ENCODE results near the gene FAM149A. TPM values are rescaled to one million over a fixed set of nuclear protein-coding genes. Genes with fewer than 3 reads are reported as not detected.

Gene FAM149A
- total RNA-seq, 1 experiment from 2014 or later = 14.6 TPM

DNA sequence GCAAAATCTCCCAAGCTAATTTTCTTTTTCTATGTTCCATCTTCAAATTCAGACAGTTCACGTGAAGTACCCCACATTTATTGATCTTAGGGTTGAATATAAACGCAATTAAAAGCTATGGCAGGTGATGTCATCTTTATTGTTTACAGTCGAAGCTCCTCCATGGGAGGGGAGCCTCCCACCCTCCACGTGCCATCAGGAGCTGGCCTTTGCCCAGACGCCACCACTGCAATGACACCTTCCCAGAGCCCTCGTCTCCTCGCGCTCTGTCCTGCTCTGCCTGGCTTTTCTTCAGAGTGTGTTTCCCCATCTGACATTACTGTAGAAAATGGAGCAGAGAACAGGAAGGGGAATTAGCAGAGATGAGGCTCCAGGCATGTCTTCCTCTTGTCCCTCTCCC is 68.0 kb downstream of the FAM149A start (continued):
- TF ChIP-seq USF1 (CRISPR knock-in tag; IDR thresholded peaks at IDR 0.05) (no peak), CREB1 (CRISPR knock-in tag; IDR thresholded peaks at IDR 0.05) (no peak), GRHL2 (CRISPR knock-in tag; IDR thresholded peaks at IDR 0.05; ENCODE audit: insufficient replicate concordance, severe bottlenecking) (no peak)
- TF ChIP-seq, protein P1, sequence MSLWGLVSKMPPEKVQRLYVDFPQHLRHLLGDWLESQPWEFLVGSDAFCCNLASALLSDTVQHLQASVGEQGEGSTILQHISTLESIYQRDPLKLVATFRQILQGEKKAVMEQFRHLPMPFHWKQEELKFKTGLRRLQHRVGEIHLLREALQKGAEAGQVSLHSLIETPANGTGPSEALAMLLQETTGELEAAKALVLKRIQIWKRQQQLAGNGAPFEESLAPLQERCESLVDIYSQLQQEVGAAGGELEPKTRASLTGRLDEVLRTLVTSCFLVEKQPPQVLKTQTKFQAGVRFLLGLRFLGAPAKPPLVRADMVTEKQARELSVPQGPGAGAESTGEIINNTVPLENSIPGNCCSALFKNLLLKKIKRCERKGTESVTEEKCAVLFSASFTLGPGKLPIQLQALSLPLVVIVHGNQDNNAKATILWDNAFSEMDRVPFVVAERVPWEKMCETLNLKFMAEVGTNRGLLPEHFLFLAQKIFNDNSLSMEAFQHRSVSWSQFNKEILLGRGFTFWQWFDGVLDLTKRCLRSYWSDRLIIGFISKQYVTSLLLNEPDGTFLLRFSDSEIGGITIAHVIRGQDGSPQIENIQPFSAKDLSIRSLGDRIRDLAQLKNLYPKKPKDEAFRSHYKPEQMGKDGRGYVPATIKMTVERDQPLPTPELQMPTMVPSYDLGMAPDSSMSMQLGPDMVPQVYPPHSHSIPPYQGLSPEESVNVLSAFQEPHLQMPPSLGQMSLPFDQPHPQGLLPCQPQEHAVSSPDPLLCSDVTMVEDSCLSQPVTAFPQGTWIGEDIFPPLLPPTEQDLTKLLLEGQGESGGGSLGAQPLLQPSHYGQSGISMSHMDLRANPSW (CRISPR knock-in tag; conservative IDR thresholded peaks at IDR 0.05; ENCODE audit: low read depth) = no peak

- DNase-seq (ENCODE audit: low spot score) (no peak), ATAC-seq (no peak)
- POLR2A ChIA-PET = no interaction called here
- Mint-ChIP-seq H3K36me3 (peaks cover 11% of the 10 kb centered on the region), H3K9me3 (peaks cover 20% of the 10 kb centered on the region), H3K4me3 (no peak overlapping the region), H3K27ac (no peak overlapping the region), H3K4me1 (peaks cover 26% of the 10 kb centered on the region), H3K27me3 (ENCODE audit: low read depth) (peaks cover 11% of the 10 kb centered on the region; the same call in 1 of the 2 replicates)
- TF ChIP-seq PRRX2 (CRISPR knock-in tag; IDR thresholded peaks at IDR 0.05) (no peak), SOX15 (CRISPR knock-in tag; IDR thresholded peaks at IDR 0.05) (no peak), E2F4 (CRISPR knock-in tag; IDR thresholded peaks at IDR 0.05; ENCODE audit: borderline replicate concordance, low read depth) (no peak), ZBTB43 (CRISPR knock-in tag; IDR thresholded peaks at IDR 0.05) (no peak), NFE2L1 (CRISPR knock-in tag; IDR thresholded peaks at IDR 0.05) (no peak), ZNF121 (CRISPR knock-in tag; IDR thresholded peaks at IDR 0.05) (no peak), ZBTB21 (CRISPR knock-in tag; IDR thresholded peaks at IDR 0.05; ENCODE audit: borderline replicate concordance) (no peak), SP1 (CRISPR knock-in tag; conservative IDR thresholded peaks at IDR 0.05) (no peak), JAZF1 (CRISPR knock-in tag; IDR thresholded peaks at IDR 0.05) (no peak), AR (CRISPR knock-in tag; IDR thresholded peaks at IDR 0.05) (no peak)
- TF ChIP-seq, protein P2, sequence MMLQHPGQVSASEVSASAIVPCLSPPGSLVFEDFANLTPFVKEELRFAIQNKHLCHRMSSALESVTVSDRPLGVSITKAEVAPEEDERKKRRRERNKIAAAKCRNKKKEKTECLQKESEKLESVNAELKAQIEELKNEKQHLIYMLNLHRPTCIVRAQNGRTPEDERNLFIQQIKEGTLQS (CRISPR knock-in tag; conservative IDR thresholded peaks at IDR 0.05) = no peak
- TF ChIP-seq, protein P3, sequence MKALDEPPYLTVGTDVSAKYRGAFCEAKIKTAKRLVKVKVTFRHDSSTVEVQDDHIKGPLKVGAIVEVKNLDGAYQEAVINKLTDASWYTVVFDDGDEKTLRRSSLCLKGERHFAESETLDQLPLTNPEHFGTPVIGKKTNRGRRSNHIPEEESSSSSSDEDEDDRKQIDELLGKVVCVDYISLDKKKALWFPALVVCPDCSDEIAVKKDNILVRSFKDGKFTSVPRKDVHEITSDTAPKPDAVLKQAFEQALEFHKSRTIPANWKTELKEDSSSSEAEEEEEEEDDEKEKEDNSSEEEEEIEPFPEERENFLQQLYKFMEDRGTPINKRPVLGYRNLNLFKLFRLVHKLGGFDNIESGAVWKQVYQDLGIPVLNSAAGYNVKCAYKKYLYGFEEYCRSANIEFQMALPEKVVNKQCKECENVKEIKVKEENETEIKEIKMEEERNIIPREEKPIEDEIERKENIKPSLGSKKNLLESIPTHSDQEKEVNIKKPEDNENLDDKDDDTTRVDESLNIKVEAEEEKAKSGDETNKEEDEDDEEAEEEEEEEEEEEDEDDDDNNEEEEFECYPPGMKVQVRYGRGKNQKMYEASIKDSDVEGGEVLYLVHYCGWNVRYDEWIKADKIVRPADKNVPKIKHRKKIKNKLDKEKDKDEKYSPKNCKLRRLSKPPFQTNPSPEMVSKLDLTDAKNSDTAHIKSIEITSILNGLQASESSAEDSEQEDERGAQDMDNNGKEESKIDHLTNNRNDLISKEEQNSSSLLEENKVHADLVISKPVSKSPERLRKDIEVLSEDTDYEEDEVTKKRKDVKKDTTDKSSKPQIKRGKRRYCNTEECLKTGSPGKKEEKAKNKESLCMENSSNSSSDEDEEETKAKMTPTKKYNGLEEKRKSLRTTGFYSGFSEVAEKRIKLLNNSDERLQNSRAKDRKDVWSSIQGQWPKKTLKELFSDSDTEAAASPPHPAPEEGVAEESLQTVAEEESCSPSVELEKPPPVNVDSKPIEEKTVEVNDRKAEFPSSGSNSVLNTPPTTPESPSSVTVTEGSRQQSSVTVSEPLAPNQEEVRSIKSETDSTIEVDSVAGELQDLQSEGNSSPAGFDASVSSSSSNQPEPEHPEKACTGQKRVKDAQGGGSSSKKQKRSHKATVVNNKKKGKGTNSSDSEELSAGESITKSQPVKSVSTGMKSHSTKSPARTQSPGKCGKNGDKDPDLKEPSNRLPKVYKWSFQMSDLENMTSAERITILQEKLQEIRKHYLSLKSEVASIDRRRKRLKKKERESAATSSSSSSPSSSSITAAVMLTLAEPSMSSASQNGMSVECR (CRISPR knock-in tag; IDR thresholded peaks at IDR 0.05; ENCODE audit: borderline replicate concordance) = no peak
- CTCF ChIA-PET = no interaction called here
Observed at GRCh38 chr4:186188107-186188506, 83.6 kb downstream of the FAM149A start.

Measured in WTC11 (cell line).